Activated CD4-positive, alpha-beta T cell treated with anti-CD3 and anti-CD28 coated beads, Interleukin-2, Interleukin-6, amounts not matched to agents 100 ng/mL and 50 ng/mL, durations not matched to agents 16 hours and 8 hours (primary cell): ENCODE data around the gene XRCC1.
A peak's percentile ranks its signal among the peaks of the same experiment; 100 is the strongest.

Source experiments
- DNase-seq: peaks from one replicate; pipeline ENCODE4 v3.0.0-alpha.2; 2020

XRCC1 gene

DNA sequence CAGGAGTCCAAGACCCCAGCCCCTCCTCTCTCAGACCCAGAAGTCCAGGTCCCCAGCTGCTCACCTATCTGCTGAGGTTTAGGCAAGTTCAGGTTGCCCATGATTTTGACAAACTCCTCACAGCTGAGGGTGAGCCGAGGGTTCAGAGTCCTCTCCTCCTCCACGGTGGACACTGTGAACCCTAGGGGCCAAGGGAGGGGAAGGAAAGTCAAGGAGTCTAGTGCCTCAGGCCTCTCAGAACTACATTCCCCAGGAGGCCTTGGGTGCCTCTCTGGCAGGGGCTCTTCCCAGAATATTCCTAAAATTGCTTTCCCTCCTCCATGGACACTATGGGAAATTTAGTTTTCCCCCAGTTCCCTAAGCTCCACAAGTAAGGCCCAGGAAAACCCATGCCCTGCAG is 67.4 kb downstream of the XRCC1 start:
- DNase-seq = no peak

DNA sequence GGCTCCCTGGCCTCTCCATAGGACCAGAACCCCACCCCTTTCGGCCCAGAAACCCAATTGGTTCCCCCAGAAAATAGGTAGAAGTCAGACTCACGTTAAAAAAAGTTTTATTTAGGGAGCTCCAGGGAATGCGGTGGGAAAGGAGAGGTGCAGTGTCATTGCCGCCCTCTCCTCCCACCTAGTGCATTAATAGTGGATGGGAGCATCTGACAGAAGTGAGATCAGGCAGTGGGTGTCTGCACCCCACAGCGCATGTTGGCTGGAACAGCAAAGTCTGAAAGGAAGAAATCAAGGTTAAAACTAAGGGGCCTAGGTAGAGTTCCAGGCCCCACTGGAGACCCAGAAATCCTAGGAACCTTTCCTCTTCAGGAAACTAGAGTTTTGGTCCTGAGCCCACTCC is 68.7 kb downstream of the XRCC1 start:
- no peak for DNase-seq

DNA sequence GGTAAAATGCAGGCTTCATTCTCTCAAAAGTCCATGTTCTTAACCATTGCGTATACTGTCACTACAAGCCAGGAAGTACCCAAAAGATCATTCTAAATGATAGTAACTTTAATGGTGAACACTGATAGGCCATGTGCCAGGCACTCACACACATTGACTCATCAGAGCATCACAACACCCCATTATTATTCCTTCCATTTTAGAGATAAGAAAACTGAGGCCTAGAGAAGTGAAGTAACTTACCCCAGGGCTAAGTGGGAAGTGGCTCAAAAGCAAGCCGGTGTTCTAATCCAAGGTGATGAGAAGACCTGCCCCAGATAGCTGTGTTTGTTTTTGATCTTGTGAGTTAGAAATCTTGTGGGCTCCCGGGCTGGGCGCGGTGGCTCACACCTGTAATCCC is 69.4 kb downstream of the XRCC1 start:
- no peak for DNase-seq

DNA sequence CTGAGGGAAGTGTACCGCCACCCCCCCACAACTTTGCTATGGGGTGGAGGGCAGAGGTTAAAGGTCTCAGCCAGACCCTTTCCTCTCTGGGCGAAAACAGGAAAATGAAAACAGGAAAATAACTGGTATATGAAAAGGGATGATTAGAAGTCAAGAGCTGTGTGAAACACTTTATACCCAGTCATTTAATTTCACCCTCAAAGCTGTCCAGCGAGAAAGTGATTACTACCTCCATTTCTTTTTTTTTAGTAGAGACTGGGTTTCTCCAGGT is 70.2 kb downstream of the XRCC1 start:
- no peak for DNase-seq

DNA sequence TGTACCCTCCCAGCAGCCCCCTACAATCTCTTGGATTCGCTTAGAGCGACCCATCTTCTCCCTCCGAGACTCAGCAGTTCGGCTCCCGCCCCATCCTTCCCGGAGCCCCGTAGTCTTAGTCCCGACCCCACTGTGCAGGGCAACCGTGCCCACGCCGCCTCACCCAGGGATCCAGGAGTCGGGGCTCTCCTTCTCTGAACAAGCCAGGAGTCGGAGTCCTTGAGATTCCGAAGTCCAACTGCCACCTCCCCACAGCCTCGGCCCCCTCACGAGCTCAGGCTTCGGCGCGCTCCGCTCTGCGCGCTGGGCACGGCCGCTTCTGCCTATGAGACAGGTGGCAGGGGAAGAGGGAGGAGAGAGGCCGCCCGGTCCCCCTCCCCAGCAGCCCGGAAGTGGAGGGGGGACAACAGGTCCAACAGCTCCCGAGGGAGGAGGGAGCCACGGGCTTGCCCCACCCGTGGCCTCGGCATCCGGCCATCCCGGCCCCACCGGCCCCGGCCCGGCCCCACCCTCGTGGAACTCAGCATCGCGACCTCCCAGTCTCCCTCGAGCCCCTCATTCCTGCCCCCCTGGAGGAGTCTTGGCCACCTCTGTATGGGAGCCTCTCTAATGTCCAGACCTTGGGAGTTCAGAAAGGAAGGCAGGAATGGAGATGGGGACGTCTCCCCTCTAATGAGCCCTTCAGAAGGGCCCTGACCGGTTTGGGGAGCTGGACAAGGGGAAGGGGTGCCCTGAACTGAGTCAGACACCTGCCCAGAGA is 70.7 kb downstream of the XRCC1 start, which contains the start of gene PHLDB3:
TSS of gene PHLDB3 (minus strand) at position 321 of the 760 bp plus-strand sequence. CDS start 628 bp downstream, outside the sequence.
- peak; percentile 48 for DNase-seq

DNA sequence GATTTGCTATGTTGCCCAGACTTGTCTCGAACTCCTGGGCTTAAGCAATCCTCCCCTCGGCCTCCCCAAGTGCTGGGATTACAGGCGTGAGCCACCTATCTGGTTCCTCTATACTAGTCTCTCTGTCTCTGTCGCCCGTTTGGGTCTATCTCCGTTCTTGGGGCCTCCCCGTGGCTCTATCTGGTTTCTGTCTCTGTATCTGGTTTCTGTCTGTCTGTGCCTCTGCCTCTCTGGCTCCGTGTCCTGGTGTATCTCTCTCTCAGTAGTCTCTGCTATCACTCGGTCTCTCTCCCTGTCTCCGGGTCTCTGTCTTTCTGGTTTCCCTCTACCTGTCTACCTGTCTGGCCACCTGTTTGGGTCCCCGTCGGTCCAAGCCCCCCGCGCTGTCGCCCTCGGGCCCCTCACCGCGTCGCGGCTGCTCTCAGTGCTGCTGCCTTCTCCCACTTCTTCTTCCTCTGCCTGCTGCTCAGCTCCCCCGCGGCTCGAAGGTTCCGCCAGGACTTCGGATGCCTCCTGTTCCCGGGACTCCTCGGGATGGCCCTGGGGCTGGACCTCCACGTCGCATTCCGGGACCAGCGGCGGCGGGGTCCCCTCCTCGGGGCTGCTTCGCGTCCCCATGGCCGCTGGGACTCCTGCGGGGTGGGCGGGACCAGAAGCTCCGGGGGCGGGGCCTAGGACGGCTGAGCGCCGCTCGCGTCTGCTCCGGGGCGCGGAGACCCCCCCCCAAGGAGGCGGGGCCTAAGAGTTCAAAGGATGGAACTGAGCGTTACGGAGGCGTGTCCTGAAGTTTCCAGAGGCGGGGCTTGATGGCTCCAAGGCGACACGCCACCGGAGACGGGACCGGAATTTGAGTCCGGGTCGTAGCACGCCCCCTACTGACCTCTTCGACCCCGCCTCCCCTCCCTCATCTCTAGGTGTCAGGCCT is 71.6 kb downstream of the XRCC1 start:
- peak; percentile 98 for DNase-seq

DNA sequence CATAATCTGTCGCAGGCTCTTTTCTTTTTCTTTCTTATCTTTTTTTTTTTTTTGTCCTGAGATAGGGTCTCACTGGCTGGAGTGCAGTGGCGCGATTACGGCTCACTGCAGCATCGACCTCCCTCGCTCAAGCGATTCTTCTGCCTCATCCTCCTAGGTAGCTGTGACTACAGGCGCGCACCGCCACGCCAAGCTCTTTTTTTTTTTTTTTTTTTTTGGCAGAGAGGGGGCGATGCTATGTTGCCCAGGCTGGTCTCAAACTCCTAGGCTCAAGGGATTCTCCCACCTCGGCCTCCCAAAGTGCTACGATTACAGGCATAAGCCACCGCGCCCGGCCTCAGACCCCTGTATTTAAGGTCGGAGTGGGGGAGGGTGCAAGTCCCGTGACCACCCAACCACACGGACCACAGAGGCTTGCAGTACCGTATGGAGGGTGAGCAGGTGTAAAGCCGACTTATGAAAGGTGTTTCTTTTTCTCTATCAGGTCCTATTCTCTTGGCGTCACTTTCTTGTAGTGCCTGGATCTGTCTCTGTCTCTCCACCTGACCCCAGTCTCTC is 72.8 kb downstream of the XRCC1 start:
- no peak for DNase-seq

DNA sequence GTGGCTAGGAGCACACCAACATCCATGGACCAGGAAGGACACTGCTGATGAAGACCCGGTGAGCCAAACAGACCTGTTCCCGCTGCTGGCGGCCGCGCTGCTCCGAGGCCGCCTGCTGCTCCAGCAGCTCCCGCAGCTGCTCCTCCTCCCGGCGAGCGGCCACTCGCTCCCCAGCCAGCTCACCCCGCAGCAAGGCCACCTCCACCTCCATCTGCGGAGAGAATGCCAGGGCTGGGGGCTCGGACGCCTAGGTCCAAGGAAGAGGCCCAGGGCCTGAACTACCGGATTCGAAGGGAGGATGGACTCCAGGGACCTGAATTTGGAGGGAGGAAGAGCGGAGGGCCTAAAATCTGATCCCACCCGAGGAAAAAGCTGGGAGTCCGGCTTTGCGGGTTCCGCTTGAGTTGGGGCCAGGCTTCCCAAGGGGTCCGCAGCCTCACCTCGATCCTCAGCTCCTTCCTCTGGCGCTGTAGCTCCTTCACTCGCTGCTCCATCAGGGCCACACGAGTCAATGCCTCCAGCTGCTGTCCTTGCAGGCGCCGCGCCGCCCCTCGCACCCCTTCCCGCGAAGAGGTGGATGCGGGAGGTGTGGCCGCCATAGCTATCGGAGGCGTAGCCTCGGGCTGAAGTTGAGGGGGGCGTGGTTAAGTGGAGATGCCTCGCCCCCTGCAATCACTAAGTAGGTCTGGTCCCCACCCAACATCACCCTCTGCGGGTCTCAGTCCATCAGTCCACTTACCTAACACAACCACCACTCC is 73.5 kb downstream of the XRCC1 start:
- no peak for DNase-seq

DNA sequence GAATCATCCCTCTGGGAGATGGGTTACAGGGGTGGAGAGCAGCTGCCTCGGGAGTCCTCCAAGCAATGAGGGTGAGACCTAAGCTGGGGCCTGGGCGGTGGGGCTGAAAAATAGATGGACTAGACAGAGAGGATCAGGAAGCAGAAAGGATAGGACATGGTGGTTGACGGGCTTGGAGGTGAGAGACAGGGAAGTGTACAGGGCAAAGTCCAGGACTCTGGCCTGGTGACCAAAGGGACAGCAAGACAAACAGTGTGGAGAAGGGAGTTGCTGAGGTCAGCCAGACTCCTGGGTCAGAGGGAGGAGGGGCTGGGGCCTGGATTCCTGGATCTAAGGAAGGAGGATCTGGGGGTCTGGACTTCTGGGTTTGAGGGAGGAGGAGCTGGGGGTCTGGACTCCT is 76.3 kb downstream of the XRCC1 start:
- DNase-seq = no peak

DNA sequence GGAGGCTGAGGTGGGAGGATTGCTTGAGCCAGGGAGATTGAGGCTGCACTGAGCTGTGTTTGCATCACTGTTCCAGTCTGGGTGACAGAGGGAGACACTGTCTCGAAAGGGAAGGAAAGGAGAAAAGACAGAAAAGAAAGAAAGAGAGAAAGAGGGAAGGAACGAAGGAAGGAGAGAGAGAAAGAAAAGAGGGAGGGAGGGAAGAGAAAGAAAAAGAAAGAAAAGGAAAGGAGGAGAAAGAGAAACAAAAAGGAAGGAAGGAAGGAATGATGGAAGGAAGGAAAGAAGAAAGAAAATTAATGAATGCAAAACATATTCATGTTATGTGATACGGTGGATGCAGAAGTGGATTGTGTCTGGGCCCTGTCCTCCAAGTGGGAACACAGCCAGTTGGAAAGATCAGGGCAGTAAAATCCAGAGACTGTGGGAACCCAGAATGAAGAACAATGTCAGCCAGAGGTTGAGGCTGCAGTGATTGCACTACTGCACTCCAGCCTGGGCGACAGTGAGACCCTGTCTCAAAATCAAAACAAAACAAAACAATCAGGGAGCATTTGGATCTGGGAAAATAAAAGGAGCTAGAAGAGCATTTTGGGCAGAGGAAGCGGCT is 77.0 kb downstream of the XRCC1 start:
- DNase-seq = no peak

DNA sequence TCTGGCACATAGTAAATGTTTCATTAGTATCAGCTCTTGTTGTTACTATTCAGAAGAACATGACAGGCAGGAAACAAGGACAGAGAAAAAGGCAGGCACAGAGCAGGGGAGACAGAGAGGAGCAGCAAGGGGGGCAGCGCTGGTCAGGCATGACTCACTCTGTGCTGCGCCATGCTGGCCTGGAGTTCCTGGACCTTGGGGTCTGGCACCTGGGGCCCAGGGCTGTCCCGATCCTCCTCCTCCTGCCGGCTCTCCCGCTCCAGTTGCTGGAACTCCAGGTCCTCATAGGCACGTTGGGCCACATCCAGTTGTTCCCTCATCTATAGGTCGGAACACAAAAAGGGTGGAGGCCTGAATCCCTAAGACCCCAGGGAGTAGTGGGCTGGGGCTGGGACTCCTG is 78.4 kb downstream of the XRCC1 start:
- no peak for DNase-seq

DNA sequence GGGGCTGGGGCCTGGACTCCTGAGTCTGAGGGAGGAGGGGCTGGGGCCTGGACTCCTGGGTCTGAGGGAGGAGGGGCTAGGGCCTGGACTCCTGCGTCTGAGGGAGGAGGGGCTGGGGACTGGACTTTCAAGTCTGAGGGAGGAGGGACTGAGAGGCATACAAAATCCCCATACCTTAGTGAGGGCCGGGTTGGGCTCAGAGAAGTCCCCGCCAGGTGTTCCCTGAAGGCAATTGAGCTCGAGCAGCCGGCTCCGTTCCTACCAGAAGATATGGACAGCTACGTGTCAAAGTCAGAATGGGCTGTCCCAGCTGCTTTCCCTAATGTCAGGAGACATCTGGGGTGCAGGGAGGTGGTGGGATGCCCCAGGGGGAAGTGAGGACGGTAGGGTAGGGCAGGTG is 80.2 kb downstream of the XRCC1 start:
- DNase-seq = no peak
